NB4 (cell line): Measurements from ENCODE around the gene NAXD.

Experiments
- MYC ChIP-seq: IDR thresholded peaks from 2 replicates; pipeline ENCODE4 v1.6.1; 2011; ENCODE audit warnings: low read depth, low read length
- POLR2A ChIP-seq: IDR thresholded peaks from 2 replicates; pipeline ENCODE4 v1.6.1; 2011; ENCODE audit warnings: mild to moderate bottlenecking; ENCODE audit not compliant: insufficient read length; ENCODE audit errors: extremely low read depth
- TF ChIP-seq, protein P1 (sequence below): IDR thresholded peaks from one replicate; pipeline ENCODE4 v1.5.1; 2012; ENCODE audit warnings: low read depth, low read length

DNA sequence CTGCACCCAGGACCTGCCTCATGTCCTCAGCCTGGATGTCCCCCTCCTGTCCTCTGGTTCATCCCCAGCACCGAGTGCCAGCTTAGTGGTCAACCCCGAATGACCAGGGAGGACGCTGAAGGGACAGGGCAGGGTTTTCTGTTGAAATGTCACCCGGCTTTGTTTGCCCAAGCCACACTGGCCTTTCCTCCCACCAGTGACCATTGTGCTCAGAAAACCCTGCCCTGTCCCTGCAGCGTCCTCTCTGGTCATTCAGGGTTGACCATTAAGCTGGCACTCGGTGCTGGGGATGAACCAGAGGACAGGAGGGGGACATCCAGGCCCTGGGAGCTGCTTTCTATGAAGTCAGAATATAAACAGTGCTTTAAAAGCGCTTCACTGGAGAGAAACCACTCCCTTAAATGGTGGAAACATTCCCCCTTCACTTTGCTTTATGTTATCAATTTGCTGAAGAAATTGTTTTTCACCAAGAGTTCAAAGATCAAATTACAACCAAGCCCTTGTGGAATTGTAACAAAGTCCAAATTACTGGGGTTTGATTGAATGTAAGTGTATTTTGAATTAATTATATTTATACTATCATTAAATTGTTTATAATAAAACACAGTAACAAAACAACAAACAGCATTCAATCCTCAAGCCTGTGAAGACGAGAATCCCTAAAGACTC is 69.2 kb downstream of the NAXD start:
- TF ChIP-seq, protein P1, sequence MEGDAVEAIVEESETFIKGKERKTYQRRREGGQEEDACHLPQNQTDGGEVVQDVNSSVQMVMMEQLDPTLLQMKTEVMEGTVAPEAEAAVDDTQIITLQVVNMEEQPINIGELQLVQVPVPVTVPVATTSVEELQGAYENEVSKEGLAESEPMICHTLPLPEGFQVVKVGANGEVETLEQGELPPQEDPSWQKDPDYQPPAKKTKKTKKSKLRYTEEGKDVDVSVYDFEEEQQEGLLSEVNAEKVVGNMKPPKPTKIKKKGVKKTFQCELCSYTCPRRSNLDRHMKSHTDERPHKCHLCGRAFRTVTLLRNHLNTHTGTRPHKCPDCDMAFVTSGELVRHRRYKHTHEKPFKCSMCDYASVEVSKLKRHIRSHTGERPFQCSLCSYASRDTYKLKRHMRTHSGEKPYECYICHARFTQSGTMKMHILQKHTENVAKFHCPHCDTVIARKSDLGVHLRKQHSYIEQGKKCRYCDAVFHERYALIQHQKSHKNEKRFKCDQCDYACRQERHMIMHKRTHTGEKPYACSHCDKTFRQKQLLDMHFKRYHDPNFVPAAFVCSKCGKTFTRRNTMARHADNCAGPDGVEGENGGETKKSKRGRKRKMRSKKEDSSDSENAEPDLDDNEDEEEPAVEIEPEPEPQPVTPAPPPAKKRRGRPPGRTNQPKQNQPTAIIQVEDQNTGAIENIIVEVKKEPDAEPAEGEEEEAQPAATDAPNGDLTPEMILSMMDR = no peak
- no peak for TF ChIP-seq POLR2A
- TF ChIP-seq MYC = no peak
